IPS-15b (cell line): ENCODE measurements around the gene MZF1.

ENCODE experiments used
- H3K27me3 ChIP-seq: one replicate; pipeline ENCODE4 v1.6.1; 2013; ENCODE audit warnings: low read length; ENCODE audit not compliant: control insufficient read depth, insufficient read depth
- H3K36me3 ChIP-seq: one replicate; pipeline ENCODE4 v1.6.1; 2013; ENCODE audit warnings: low read length; ENCODE audit not compliant: control insufficient read depth, insufficient read depth
- H3K4me1 ChIP-seq: one replicate; pipeline ENCODE4 v1.6.1; 2013; ENCODE audit warnings: mild to moderate bottlenecking, low read length; ENCODE audit not compliant: control insufficient read depth, insufficient read depth
- H3K4me3 ChIP-seq: one replicate; pipeline ENCODE4 v1.5.1; 2013; ENCODE audit warnings: low read depth, low read length
- H3K9ac ChIP-seq: one replicate; pipeline ENCODE4 v1.6.1; 2013; ENCODE audit warnings: low read depth, mild to moderate bottlenecking, low read length
- H3K9me3 ChIP-seq: one replicate; pipeline ENCODE4 v1.6.1; 2013; ENCODE audit warnings: mild to moderate bottlenecking, low read length; ENCODE audit not compliant: control insufficient read depth, insufficient read depth

The MZF1 gene

DNA sequence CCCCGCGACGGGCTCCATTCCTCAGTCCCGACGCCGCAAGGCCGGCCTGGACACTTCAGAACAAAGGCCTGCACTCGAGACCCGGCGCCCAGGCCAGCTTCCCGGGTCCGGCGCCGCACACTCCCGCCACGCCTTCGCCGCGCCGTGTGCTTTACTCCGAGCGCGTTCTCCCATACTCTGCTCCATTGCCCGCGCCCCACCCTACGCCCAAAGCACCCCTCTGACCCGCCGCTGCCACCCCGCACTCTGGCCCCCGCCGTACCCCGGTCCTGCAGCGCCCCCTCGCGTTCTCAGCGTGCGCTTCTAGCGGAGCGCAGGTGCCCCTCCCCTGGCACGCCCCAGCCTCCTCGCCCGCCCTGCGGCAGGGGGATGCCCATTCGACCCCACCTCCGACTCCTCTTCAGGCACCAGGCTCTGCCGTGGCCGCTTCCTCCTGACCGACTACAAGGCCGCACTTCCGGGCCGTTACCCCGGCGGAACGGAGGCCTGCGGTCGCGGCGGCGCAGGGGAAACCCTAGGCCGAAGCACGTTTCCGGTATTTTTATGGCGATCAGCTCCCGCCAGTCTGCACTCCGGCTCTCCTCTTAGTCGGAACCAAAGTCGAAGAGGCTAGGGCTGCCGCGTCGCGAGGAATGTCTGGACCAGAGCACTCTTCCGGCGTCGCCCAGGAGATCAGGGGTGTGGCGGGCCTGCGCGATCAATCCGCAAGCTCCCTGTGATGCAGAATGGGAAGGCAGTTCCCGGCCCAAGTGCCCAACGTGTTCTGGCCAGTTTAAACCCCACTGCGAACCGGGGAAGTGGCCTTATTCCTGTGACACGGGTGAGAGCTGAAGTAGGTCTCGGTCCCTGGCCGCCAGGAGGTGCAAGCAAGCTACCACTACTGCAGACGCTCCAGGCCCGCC is 53.5 kb downstream of the MZF1 start, which contains the start of gene ZBTB45:
ZBTB45 (minus strand) TSS at position 456 of the 902 bp plus-strand sequence. CDS start 2,137 bp downstream, outside the sequence.
- Histone ChIP-seq H3K9me3 (no peaks in the 10 kb centered on the region), H3K4me3 (peak within 1 kb of the TSS; percentile 91), H3K36me3 (peaks cover 12% of the 10 kb centered on the region), H3K27me3 (no peaks in the 10 kb centered on the region), H3K4me1 (peaks cover 11% of the 10 kb centered on the region), H3K9ac (peak within 1 kb of the TSS; percentile 94)

DNA sequence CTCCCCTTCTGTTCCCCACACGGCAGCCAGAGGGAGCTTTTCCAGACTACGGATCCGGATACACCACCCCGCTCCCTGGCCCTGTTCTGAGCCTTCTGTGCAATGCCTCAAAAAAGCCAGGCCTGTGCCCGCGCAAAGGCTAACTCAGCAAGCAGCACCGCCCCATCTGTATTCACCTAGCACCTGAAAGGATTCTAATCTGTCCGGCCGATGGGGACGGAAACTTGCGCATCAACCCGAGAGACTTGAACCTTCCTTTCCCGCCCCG is 54.1 kb downstream of the MZF1 start:
- Histone ChIP-seq H3K4me1 (peaks cover 14% of the 10 kb centered on the region), H3K9me3 (no peaks in the 10 kb centered on the region), H3K36me3 (peaks cover 12% of the 10 kb centered on the region), H3K4me3 (peak overlapping the region; percentile 91), H3K9ac (peak overlapping the region; percentile 94), H3K27me3 (no peaks in the 10 kb centered on the region)

DNA sequence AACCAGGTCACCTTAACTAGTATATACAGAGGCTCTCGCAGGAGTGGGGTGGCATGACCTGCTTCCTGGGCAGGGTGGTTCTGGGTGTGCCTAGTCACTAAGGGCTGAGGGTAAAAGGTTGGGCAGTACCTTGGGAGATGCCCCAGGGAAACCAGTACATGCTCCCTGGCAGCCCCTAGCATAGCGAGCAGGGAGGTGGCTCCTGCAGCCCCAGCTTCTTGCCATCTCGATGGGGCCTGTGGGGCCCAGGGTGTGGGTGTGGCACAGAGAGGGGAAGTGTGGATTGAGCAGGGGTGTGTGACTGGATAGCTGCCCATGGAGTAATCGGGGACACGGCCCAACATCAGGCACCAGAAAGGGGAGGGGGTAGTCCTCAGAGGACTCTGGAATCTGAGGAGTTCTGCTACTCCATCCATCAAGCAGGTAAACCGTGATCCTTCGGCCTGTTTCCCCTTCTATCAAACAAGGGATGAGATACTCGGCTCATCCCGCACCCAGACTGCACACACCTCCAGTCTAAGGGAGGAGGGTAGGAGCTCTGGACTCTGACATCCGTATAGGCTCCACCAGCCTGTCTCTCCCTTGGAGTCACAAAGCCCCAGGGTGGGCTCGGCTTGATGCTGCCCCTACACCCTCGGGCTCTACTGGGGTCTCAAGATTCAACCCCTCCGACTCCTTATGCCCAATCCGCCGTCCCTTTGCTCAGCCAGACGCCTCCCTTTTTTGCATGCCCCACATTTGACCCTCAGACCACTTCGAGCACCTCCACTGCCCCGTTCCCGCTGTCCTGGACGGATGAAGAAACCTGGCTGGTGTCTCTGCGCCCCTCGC is 54.7 kb downstream of the MZF1 start:
- Histone ChIP-seq H3K27me3 (no peaks in the 10 kb centered on the region), H3K4me3 (peak overlapping the region; percentile 91), H3K9ac (peak overlapping the region; percentile 94), H3K4me1 (peaks cover 14% of the 10 kb centered on the region), H3K36me3 (peaks cover 12% of the 10 kb centered on the region), H3K9me3 (no peaks in the 10 kb centered on the region)

DNA sequence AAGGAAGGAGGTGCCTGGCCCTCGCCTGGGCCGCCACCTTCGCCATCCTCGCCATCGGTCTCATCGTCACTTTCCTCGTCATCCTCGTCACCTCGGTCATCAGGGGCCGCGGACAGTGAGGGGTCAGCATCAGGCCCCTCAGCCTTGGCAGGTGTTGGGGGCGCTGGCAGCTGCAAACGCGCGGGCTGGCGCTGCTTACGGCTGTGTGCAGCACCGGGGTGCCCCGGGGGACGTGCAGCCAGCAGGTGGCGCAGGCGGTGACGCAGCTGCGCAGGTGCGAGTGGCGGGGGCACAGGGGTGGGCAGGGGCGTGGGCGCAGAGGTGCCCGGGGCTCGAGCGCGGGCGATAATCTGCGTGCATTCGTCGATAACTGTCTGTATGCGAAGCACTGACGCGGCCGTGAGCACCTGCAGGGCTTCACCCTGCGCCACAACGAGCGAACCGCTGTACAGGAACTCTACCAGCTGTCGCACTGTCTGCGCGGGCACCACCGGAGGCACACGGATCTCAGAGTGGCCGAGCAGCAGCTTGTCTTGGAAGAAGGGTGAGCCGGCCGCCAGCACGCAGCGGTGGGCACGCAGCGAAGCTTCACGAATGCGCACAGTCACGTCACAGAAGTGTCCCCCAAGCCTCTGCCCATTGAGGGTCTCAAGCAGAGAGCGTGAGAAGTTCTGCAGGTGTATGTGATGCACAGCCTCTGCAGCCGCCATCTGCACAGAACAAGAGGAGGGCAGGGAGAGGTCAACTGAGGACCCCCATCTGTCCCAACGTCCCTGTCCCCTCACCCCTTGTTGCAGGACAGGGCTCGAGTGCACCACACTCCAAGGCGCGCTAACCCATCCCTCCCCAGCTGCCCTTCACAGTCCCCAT is 55.9 kb downstream of the MZF1 start:
- Histone ChIP-seq H3K9ac (no peak overlapping the region), H3K4me3 (no peak overlapping the region), H3K4me1 (peaks cover 14% of the 10 kb centered on the region), H3K27me3 (no peaks in the 10 kb centered on the region), H3K9me3 (no peaks in the 10 kb centered on the region), H3K36me3 (peaks cover 12% of the 10 kb centered on the region)

GRCh38 chr19:58516246-58516836 is 56.8 kb downstream of the MZF1 start:
- H3K27me3 ChIP-seq: no peaks in the 10 kb centered on the region
- no peak overlapping the region for H3K4me3 ChIP-seq
- H3K9me3 ChIP-seq: no peaks in the 10 kb centered on the region
- peaks cover 11% of the 10 kb centered on the region for H3K4me1 ChIP-seq
- H3K9ac ChIP-seq: no peak overlapping the region
- H3K36me3 ChIP-seq: peaks cover 12% of the 10 kb centered on the region

GRCh38 chr19:58515259-58515658 is 57.9 kb downstream of the MZF1 start:
- Histone ChIP-seq H3K4me1 (peaks cover 9% of the 10 kb centered on the region), H3K9ac (no peak overlapping the region), H3K4me3 (no peak overlapping the region), H3K27me3 (no peaks in the 10 kb centered on the region), H3K9me3 (no peaks in the 10 kb centered on the region), H3K36me3 (peaks cover 12% of the 10 kb centered on the region)

DNA sequence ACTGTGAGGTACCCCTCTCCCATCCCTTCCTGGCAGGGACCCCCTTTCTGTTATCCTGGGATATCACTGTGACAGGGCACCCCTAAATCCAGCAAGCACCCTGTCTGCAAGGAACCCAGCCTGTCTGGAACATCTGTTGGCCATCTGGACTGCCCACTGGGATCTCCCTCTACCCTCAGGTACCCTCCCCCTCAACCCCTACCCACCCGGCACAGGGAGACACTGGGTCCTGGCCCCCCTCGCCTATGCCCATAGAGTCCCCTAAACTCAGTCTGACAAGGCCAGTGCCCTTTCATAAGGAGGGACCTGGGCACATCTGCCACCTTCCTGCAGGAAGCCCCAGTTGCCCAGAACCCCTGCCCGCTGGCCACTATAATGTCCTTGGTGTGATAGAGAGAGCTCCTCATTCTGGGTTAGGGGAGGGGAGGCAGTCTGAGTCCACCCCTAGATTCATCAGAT is 58.5 kb downstream of the MZF1 start:
- no peaks in the 10 kb centered on the region for H3K27me3 ChIP-seq
- peak overlapping the region; percentile 87 for H3K4me3 ChIP-seq
- H3K9ac ChIP-seq: peak overlapping the region; percentile 79
- no peaks in the 10 kb centered on the region for H3K9me3 ChIP-seq
- H3K36me3 ChIP-seq: peaks cover 12% of the 10 kb centered on the region
- H3K4me1 ChIP-seq: peaks cover 9% of the 10 kb centered on the region

DNA sequence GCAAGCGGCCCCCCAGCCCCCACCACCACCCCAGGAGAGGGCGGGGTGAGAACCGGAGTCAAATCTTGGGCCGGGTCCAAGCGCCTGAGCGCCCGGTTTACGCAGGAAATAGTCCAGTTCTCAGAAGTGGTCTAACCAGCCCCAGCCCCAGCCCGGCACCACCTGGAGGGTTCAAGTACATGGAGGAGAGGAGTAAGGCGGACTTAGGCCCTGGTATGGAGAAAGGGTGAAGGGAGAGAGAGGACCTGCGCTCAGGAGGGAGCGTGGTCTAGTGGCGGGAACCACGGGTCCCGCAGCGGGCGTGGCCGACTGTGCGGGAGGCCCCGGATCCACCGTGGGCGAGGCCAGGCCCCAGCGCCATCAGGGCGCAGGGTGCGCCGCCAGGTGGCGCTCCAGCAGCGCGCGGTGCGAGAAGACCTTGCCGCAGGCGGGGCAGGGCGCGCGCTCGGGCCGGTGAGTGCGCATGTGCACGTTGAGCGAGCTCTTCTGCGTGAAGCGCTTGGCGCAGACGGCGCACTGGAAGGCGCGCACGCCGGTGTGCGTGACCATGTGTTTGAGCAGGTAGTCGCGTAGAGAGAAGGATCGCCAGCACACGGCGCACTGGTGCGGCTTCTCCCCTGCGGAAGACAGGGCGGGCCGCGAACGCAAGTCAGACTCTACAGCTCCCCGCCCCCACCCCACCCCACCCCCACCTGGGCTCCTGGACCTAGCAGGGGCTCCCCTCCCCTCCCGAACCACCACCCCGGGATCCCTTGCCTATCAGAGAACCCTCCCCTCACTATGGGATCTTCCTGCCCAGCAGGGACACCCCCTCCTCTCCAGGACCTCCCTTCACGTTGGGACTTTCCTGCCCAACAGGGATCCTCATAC is 59.2 kb downstream of the MZF1 start:
- peak overlapping the region; percentile 79 for H3K9ac ChIP-seq
- H3K4me1 ChIP-seq: peaks cover 9% of the 10 kb centered on the region

DNA sequence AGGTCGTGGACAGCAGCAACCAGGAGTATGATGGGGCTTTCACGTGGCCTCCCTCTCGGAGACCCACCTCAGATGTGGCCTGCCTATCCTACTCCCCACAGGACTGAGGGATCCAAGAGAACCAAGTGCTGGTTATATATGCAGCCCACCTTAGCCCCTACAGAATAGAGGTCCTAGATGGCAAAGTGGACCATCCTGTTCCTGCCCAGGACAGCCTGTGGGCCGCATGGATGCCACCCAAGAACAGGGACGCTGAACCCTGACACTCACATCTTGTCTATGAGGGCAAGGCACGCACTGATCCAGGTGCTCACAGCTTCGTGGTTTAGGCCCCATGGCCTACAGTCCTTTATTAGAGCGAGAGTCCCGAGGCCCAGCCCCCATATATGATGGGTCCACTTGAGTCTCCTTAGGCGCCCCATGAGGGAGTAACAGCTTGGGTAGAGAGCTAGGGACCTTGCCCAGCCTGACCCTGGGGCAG is 59.9 kb downstream of the MZF1 start:
- Histone ChIP-seq H3K36me3 (peaks cover 12% of the 10 kb centered on the region), H3K4me1 (peaks cover 9% of the 10 kb centered on the region), H3K9me3 (no peaks in the 10 kb centered on the region), H3K9ac (peak overlapping the region; percentile 28), H3K4me3 (no peak overlapping the region), H3K27me3 (no peaks in the 10 kb centered on the region)

More for the DNA sequence above, 59.2 kb downstream of the MZF1 start:
- no peaks in the 10 kb centered on the region for H3K9me3 ChIP-seq
- peak overlapping the region; percentile 87 for H3K4me3 ChIP-seq
- H3K36me3 ChIP-seq: peaks cover 12% of the 10 kb centered on the region
- no peaks in the 10 kb centered on the region for H3K27me3 ChIP-seq
